PFSK-1 (cell line): ENCODE measurements around the gene WFDC1.

Experiments used
- FOXP2 ChIP-seq: optimal IDR thresholded peaks from 2 replicates; pipeline ENCODE3; 2011; ENCODE audit warnings: borderline replicate concordance, control low read depth, inconsistent platforms; ENCODE audit not compliant: insufficient read depth; ENCODE audit errors: extremely low read length, extremely low read depth
- POLR2AphosphoS5 ChIP-seq: IDR thresholded peaks from 2 replicates; pipeline ENCODE4 v1.6.1; 2012; ENCODE audit warnings: low read depth, mild to moderate bottlenecking, control low read depth, low read length, moderate library complexity
- SIN3A ChIP-seq: IDR thresholded peaks from 2 replicates; pipeline ENCODE4 v1.6.1; 2012; ENCODE audit warnings: mild to moderate bottlenecking, low read length, moderate library complexity, borderline replicate concordance; ENCODE audit not compliant: insufficient read depth
- TAF1 ChIP-seq: IDR thresholded peaks from 2 replicates; pipeline ENCODE4 v1.6.1; 2012; ENCODE audit warnings: low read length, control low read depth, borderline replicate concordance; ENCODE audit not compliant: insufficient read depth
- TF ChIP-seq, protein P1 (sequence below), 2 experiments: IDR thresholded peaks; 2 replicates each; pipeline versions ENCODE4 v1.6.1 to v1.8.0; 2011 to 2012; ENCODE audit warnings: low read depth in 2 of 2, low read length in 2 of 2, control low read depth in 1 of 2, inconsistent platforms in 1 of 2, mild to moderate bottlenecking in 1 of 2, moderate library complexity in 1 of 2; ENCODE audit not compliant: insufficient read depth in 1 of 2

Gene WFDC1

DNA sequence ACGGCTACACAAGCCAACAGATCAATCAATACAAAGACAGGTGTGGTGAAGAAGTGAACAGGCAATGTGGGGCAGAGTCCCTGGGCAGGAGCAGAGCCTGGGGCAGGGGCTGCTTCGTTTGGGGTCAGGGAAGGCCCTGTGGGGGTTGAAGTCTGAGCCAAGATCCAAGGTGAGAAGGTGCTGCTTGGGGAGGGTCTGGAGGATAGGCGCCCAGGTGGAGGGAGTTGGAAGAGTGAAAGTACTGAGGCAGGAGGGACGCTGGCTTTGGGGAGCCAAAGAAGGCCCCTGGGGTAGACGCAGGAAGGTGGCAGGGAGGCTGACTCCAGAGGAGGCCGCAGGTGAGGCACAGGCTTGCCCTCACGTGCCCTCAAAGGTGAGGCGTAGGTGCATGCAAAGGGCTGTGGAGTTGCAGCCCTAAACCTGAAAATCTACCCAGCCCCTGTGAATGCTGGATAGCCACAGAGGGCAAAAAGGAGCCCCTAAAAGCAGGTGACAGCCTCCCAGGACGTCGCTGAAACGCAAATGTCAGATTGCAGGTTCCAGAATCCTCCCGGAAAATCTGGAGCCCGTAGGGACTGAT is 33.3 kb downstream of the WFDC1 start:
- no peak for TF ChIP-seq TAF1
- TF ChIP-seq, protein P1, sequence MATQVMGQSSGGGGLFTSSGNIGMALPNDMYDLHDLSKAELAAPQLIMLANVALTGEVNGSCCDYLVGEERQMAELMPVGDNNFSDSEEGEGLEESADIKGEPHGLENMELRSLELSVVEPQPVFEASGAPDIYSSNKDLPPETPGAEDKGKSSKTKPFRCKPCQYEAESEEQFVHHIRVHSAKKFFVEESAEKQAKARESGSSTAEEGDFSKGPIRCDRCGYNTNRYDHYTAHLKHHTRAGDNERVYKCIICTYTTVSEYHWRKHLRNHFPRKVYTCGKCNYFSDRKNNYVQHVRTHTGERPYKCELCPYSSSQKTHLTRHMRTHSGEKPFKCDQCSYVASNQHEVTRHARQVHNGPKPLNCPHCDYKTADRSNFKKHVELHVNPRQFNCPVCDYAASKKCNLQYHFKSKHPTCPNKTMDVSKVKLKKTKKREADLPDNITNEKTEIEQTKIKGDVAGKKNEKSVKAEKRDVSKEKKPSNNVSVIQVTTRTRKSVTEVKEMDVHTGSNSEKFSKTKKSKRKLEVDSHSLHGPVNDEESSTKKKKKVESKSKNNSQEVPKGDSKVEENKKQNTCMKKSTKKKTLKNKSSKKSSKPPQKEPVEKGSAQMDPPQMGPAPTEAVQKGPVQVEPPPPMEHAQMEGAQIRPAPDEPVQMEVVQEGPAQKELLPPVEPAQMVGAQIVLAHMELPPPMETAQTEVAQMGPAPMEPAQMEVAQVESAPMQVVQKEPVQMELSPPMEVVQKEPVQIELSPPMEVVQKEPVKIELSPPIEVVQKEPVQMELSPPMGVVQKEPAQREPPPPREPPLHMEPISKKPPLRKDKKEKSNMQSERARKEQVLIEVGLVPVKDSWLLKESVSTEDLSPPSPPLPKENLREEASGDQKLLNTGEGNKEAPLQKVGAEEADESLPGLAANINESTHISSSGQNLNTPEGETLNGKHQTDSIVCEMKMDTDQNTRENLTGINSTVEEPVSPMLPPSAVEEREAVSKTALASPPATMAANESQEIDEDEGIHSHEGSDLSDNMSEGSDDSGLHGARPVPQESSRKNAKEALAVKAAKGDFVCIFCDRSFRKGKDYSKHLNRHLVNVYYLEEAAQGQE (IDR thresholded peaks at IDR 0.05; ENCODE audit: insufficient read depth in 1 of 2, low read depth in 2 of 2, low read length in 2 of 2), result no peak
- no peak for TF ChIP-seq FOXP2
- no peak for TF ChIP-seq SIN3A
- no peak for TF ChIP-seq POLR2AphosphoS5

- no peak for TF ChIP-seq POLR2AphosphoS5
- TF ChIP-seq, protein P1 (IDR thresholded peaks at IDR 0.05; ENCODE audit: insufficient read depth in 1 of 2, low read depth in 2 of 2, low read length in 2 of 2), result no peak
- TF ChIP-seq SIN3A, result no peak
- no peak for TF ChIP-seq TAF1
- no peak for TF ChIP-seq FOXP2
Observed at GRCh38 chr16:84329016-84329415, 34.3 kb downstream of the WFDC1 start.

GRCh38 chr16:84329843-84330684 is 35.4 kb downstream of the WFDC1 start:
- TF ChIP-seq FOXP2, result no peak
- no peak for TF ChIP-seq TAF1
- TF ChIP-seq SIN3A, result no peak
- no peak for TF ChIP-seq POLR2AphosphoS5
- TF ChIP-seq, protein P1 (IDR thresholded peaks at IDR 0.05; ENCODE audit: insufficient read depth in 1 of 2, low read depth in 2 of 2, low read length in 2 of 2), result no peak

GRCh38 chr16:84330685-84331050 is 36.0 kb downstream of the WFDC1 start:
- TF ChIP-seq POLR2AphosphoS5 (no peak), TAF1 (no peak), FOXP2 (no peak), SIN3A (no peak)
- TF ChIP-seq, protein P1 (IDR thresholded peaks at IDR 0.05; ENCODE audit: insufficient read depth in 1 of 2, low read depth in 2 of 2, low read length in 2 of 2), result no peak
